K562 (cell line): ENCODE data around the gene GPAT3. TPM values are rescaled to one million over a fixed set of nuclear protein-coding genes. Genes with fewer than 3 reads are reported as not detected.

Experiments
- ARID1B ChIP-seq: fragments of 450-650 bp; IDR thresholded peaks from 2 replicates; pipeline ENCODE4 v1.6.1; 2016; ENCODE audit warnings: antibody characterized with exemption, mild to moderate bottlenecking, inconsistent platforms
- ATF4 ChIP-seq: fragments of 450-650 bp; formaldehyde crosslinking; IDR thresholded peaks from 2 replicates; pipeline ENCODE4 v1.4.0; 2022; ENCODE audit warnings: mild to moderate bottlenecking, moderate library complexity
- ATF6 ChIP-seq: sonication (generic); formaldehyde crosslinking; IDR thresholded peaks from 2 replicates; pipeline ENCODE4 v1.4.0; 2020; ENCODE audit warnings: mild to moderate bottlenecking, missing genetic modification reagents
- C11orf30 ChIP-seq: fragments of 450-650 bp; IDR thresholded peaks from 2 replicates; pipeline ENCODE4 v1.6.1; 2016; ENCODE audit warnings: low read depth, mild to moderate bottlenecking
- CHD1 ChIP-seq: fragments of 200-600 bp; sonication (generic); IDR thresholded peaks from one replicate; pipeline ENCODE4 v1.6.1; 2012; ENCODE audit warnings: mild to moderate bottlenecking, moderate library complexity, low read length, inconsistent platforms
- CUX1 ChIP-seq: fragments of 200-800 bp; sonication (Bioruptor generic); IDR thresholded peaks from 2 replicates; pipeline ENCODE4 v1.6.1; 2016; ENCODE audit warnings: missing genetic modification characterization, missing compliant biosample characterization
- MCM2 ChIP-seq: fragments of 450-650 bp; IDR thresholded peaks from 2 replicates; pipeline ENCODE4 v1.6.1; 2017; ENCODE audit warnings: low read depth, mild to moderate bottlenecking
- MYBL2 ChIP-seq, 2 experiments: fragments of 450-650 bp in 1 of 2; sonication (generic) in 1 of 2; formaldehyde crosslinking in 1 of 2; IDR thresholded peaks; 2 replicates each; pipeline versions ENCODE4 v1.6.1 to v1.8.1; 2017 to 2022; ENCODE audit warnings: borderline replicate concordance in 1 of 2, inconsistent platforms in 1 of 2, low read depth in 1 of 2, mild to moderate bottlenecking in 1 of 2, missing genetic modification reagents in 1 of 2, moderate library complexity in 1 of 2
- PHF20 ChIP-seq: fragments of 450-650 bp; IDR thresholded peaks from 2 replicates; pipeline ENCODE4 v1.6.1; 2018; ENCODE audit not compliant: partially characterized antibody
- PHTF2 ChIP-seq: fragments of 250-450 bp; sonication (Bioruptor Pico); IDR thresholded peaks from 2 replicates; pipeline ENCODE4 v1.5.0; 2021; ENCODE audit warnings: mild to moderate bottlenecking
- RBM15 ChIP-seq: fragments of 200-400 bp; formaldehyde crosslinking; IDR thresholded peaks from 2 replicates; pipeline ENCODE4 v1.6.1; 2018; ENCODE audit warnings: mild to moderate bottlenecking, low read length, moderate library complexity; ENCODE audit not compliant: insufficient read depth
- RBM34 ChIP-seq: fragments of 200-400 bp; formaldehyde crosslinking; IDR thresholded peaks from 2 replicates; pipeline ENCODE4 v1.6.1; 2018; ENCODE audit warnings: low read length, borderline replicate concordance; ENCODE audit not compliant: insufficient read depth
- RNF2 ChIP-seq: sonication (generic); IDR thresholded peaks from 2 replicates; pipeline ENCODE4 v1.6.1; 2016
- SETDB1 ChIP-seq: IDR thresholded peaks from one replicate; pipeline ENCODE4 v1.6.1; 2012; ENCODE audit warnings: low read length, control low read depth, inconsistent platforms
- ZHX1 ChIP-seq: fragments of 150-350 bp; conservative IDR thresholded peaks from 2 replicates; pipeline ENCODE4 v1.6.1; 2014; ENCODE audit warnings: low read length
- ZNF253 ChIP-seq: fragments of 250-450 bp; sonication (Bioruptor Pico); conservative IDR thresholded peaks from 2 replicates; pipeline ENCODE4 v1.6.1; 2021; ENCODE audit warnings: mild to moderate bottlenecking
- polyA plus RNA-seq, 8 experiments: library from polyadenylated mRNA; depleted of rRNA in 4 of 8; stranded (reverse) in 5 of 8; unstranded in 3 of 8; fragments of >200 nt; fragmentation: Nextera tagmentation in 2 of 8; fragmentation: Illumina TruSeq in 1 of 8; extraction: Ambion mirVana in 2 of 8; extraction: Trizol in 1 of 8; gene quantifications; 2 replicates each; pipeline versions ENCODE4 v1.2.1 to v1.2.3, GENCODE V29; 2011 to 2014; ENCODE audit warnings: inconsistent platforms in 1 of 8, missing spikeins in 1 of 8
- total RNA-seq, 7 experiments: library from RNA; depleted of rRNA in 6 of 7; stranded (reverse); fragments of >200 nt in 6 of 7; fragmentation: Illumina TruSeq in 2 of 7; extraction: Trizol in 2 of 7; gene quantifications; 2 replicates each; pipeline versions ENCODE4 v1.2.1 to v1.2.3, GENCODE V29; 2011 to 2021; ENCODE audit warnings: low replicate concordance in 1 of 7

GPAT3 gene
- total and polyA plus RNA-seq, 9 of the 15 experiments (the other 6 are each of a cell fraction or from before 2014, with no cell fraction given) = 4.1 to 16.1 (median 13.1) TPM

- TF ChIP-seq CUX1 (CRISPR knock-in tag) (no peak), SETDB1 (no peak), RNF2 (no peak), ATF6 (no peak), PHTF2 (CRISPR knock-in tag) (no peak), CHD1 (peak; percentile 56), MCM2 (no peak), ZHX1 (no peak), RBM34 (no peak), ZNF253 (no peak), RBM15 (no peak), PHF20 (no peak), MYBL2 (IDR thresholded peaks at IDR 0.05; ENCODE audit: low read depth) (no peak), MYBL2 (CRISPR knock-in tag; IDR thresholded peaks at IDR 0.05; ENCODE audit: borderline replicate concordance) (no peak), ARID1B (no peak; the same call in 1 of the 2 replicates), ATF4 (CRISPR knock-in tag) (no peak), C11orf30 (no peak)
Observed at GRCh38 chr4:83536362-83537272, 709 bp downstream of the GPAT3 start (continued).
